ENCODE results near the gene TSSK6. TPM values are rescaled to one million over a fixed set of nuclear protein-coding genes. Genes with fewer than 3 reads are reported as not detected.

TSSK6 gene
- polyA plus RNA-seq, 1 donor (not counting 4 experiments of a cell fraction or from before 2014, with no cell fraction given), result 0.47 TPM

- FAIRE-seq, result no peak
- no peak for DNase-seq (ENCODE audit: low read depth, low spot score)
- H2AFZ ChIP-seq (ENCODE audit: control insufficient read depth, low read length), result no peak overlapping the region
- H3K9me1 ChIP-seq (ENCODE audit: control insufficient read depth, extremely low read depth, insufficient read depth, low read length), result no peaks in the 10 kb centered on the region
- H3K36me3 ChIP-seq (ENCODE audit: control insufficient read depth in 2 of 2, extremely low read depth in 1 of 2, insufficient read depth in 2 of 2, low read length in 2 of 2), result peaks cover 40 to 51% of the 10 kb centered on the region in 2 experiments
- H3K9me3 ChIP-seq (ENCODE audit: control insufficient read depth, low read depth, low read length), result no peaks in the 10 kb centered on the region
- no peaks in the 10 kb centered on the region for H3K4me1 ChIP-seq (ENCODE audit: control insufficient read depth, extremely low read depth, insufficient read depth, low read length)
- dilution Hi-C loops (cut with MboI; ENCODE audit: extremely low pct_ligation_motif_present, low sequenced_read_pairs), result no loop called here
- no peak overlapping the region for H3K4me2 ChIP-seq (ENCODE audit: control insufficient read depth, extremely low read depth, insufficient read depth, low read depth, low read length)
- H3K79me2 ChIP-seq (ENCODE audit: control insufficient read depth, insufficient read depth, low read length), result peaks cover 38% of the 10 kb centered on the region
- H3K9ac ChIP-seq (ENCODE audit: control insufficient read depth, extremely low read depth, insufficient read depth, low read length), result no peak overlapping the region
- H3K27me3 ChIP-seq (ENCODE audit: control insufficient read depth, extremely low read depth, insufficient read depth, low read length), result no peaks in the 10 kb centered on the region
- H4K20me1 ChIP-seq (ENCODE audit: control insufficient read depth, extremely low read depth, insufficient read depth, low read length), result no peaks in the 10 kb centered on the region
- TF ChIP-seq CTCF (optimal IDR thresholded peaks at IDR 0.05 in 1 of 3, IDR thresholded peaks at IDR 0.05 in 1 of 3, conservative IDR thresholded peaks at IDR 0.05 in 1 of 3; ENCODE audit: extremely low read depth in 1 of 3, insufficient read depth in 2 of 3, low read length in 3 of 3), result no peak
- no peak for TF ChIP-seq EZH2 (IDR thresholded peaks at IDR 0.05; ENCODE audit: low read length)
- no peak overlapping the region for H3K27ac ChIP-seq (ENCODE audit: control insufficient read depth, insufficient read depth, low read length)
- H3K4me3 ChIP-seq (ENCODE audit: control insufficient read depth in 2 of 3, extremely low read depth in 1 of 3, insufficient read depth in 2 of 3, low read depth in 1 of 3, low read length in 3 of 3), result no peak overlapping the region
These were observed 19.4 kb downstream of the TSSK6 start for GRCh38 chr19:19495614-19496603.

GRCh38 chr19:19493841-19494546, 21.4 kb downstream of the TSSK6 start:
- dilution Hi-C loops (cut with MboI; ENCODE audit: extremely low pct_ligation_motif_present, low sequenced_read_pairs), result no loop called here
- Histone ChIP-seq H2AFZ (ENCODE audit: control insufficient read depth, low read length) (no peak overlapping the region), H3K4me3 (ENCODE audit: control insufficient read depth in 2 of 3, extremely low read depth in 1 of 3, insufficient read depth in 2 of 3, low read depth in 1 of 3, low read length in 3 of 3) (no peak overlapping the region), H3K9ac (ENCODE audit: control insufficient read depth, extremely low read depth, insufficient read depth, low read length) (no peak overlapping the region), H3K9me1 (ENCODE audit: control insufficient read depth, extremely low read depth, insufficient read depth, low read length) (no peaks in the 10 kb centered on the region), H3K79me2 (ENCODE audit: control insufficient read depth, insufficient read depth, low read length) (peaks cover 45% of the 10 kb centered on the region), H3K27me3 (ENCODE audit: control insufficient read depth, extremely low read depth, insufficient read depth, low read length) (no peaks in the 10 kb centered on the region), H3K36me3 (ENCODE audit: control insufficient read depth in 2 of 2, extremely low read depth in 1 of 2, insufficient read depth in 2 of 2, low read length in 2 of 2) (peaks cover 33 to 38% of the 10 kb centered on the region in 2 experiments), H3K27ac (ENCODE audit: control insufficient read depth, insufficient read depth, low read length) (no peak overlapping the region), H3K4me2 (ENCODE audit: control insufficient read depth, extremely low read depth, insufficient read depth, low read depth, low read length) (no peak overlapping the region), H4K20me1 (ENCODE audit: control insufficient read depth, extremely low read depth, insufficient read depth, low read length) (no peaks in the 10 kb centered on the region), H3K9me3 (ENCODE audit: control insufficient read depth, low read depth, low read length) (no peaks in the 10 kb centered on the region), H3K4me1 (ENCODE audit: control insufficient read depth, extremely low read depth, insufficient read depth, low read length) (peaks cover 13% of the 10 kb centered on the region)
- TF ChIP-seq CTCF (optimal IDR thresholded peaks at IDR 0.05 in 1 of 3, IDR thresholded peaks at IDR 0.05 in 1 of 3, conservative IDR thresholded peaks at IDR 0.05 in 1 of 3; ENCODE audit: extremely low read depth in 1 of 3, insufficient read depth in 2 of 3, low read length in 3 of 3), result no peak
- TF ChIP-seq EZH2 (IDR thresholded peaks at IDR 0.05; ENCODE audit: low read length), result no peak
- FAIRE-seq (no peak), DNase-seq (ENCODE audit: low read depth, low spot score) (no peak)
